HG03565 (cell line): ENCODE measurements around the gene RRBP1.
"Not testable (repeated sequence)": the region's sequence is repeated elsewhere in the genome, so short reads cannot be mapped to it uniquely, and the experiment has no call there.

Source experiments
- ATAC-seq: cut with Tn5 transposase; IDR thresholded peaks from one replicate; pipeline ENCODE4 v1.9.1; 2021; ENCODE audit warnings: mild to moderate bottlenecking, moderate library complexity; ENCODE audit not compliant: unreplicated experiment

Gene RRBP1

DNA sequence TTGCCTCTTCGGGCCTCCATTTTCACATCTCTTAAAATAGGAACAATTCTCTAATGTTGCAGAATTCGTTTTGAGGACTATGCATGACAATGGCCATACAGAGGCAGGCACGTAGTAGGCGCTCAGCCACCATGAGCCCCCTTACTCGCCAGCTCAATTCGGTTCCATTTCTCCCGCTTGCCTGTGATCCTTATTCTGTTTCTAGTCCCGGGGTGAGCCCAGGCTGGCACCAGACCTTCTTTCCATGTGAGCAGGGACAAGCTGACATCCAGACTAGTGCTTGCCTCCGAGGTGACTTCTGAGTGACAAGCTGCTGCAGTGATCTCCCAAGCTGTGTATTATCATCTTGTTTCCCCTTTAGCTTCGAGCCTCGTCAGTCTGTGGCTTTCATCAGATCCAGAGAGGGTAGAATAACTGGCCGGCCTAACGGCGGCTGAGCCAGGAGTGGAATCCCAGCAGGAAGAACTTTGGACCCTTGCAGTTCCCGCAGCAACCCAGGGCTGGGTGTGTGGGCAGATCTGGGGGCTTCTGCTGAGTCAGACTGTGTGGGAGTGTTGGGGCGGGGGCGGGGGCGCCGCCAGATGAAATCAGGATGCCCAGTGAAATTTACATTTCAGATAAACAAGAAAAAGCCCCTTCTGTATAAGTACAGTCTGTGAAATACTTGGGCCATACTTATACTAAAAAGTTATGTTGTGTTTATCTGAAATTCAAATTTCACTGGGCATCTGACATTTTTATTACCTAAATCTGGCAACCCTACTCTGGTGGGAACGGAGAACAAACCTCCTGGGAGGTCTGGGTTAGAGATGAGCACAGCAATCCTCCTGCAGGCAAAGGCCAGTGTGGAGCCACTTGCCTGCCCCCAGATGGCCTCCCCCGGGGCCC, 28.6 kb upstream of the RRBP1 start:
- ATAC-seq: no peak

DNA sequence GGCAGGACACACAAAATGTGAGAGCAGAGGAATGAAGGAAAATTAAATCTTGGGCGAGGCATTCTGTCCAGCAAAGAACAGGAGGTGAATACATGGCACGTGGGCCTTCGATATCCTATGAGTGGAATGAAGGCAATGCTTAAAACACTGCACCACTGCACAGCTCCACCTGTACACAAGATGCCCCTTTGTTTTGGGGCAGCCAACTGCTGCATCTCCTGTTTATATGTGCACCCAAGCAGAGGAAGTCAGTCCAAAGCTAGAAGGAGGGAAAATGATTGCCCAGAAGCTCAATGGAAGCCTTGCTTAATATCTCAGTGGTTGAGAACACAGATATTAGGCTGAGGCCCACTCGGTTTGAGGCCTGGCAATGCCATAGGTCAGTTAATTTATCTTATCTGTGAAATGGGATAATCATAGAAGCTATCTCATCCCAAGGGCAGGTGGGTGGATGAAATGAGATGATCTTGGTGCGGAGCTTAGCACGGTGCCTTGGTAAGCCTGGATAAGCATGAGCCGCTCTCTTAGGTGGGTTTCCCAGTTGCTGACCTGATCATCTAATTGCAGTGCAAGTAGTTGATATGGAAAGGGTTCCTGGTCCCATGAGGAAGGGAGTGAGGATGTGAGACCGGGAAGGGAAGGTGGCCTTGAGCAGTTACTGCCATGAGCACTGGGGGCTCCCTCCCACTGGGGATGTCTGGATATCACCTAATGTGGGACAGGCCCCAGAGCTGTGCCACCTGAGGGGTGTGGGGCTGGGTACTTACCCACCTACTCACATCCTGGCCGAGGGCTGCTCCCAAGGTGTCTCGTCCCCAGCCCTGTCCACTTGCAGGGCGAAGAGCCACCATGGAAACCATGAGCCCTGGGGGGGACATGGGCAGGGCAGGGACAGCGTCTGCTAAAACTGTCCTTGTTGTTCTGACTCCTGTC, 27.6 kb upstream of the RRBP1 start:
- ATAC-seq: no peak

- ATAC-seq: no peak
Measured at GRCh38 chr20:17708675-17709360, 26.8 kb upstream of the RRBP1 start.

DNA sequence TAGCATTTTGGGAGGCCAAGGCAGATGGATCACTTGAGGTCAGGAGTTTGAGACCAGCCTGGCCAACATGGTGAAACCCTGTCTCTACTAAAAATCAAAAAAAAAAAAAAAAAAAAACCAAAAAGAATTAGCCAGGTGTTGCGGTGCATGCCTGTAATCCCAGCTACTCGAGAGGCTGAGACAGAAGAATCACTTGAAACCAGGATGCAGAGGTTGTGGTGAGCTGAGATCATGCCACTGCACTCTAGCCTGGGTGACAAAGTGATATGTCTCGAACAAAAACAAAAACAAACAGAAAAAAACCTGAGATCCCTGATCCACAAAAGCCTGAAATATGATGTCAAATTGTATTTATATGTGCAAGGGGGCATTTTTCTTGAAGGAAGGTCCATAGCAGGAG, 25.9 kb upstream of the RRBP1 start:
- ATAC-seq: not testable (repeated sequence)

GRCh38 chr20:17706632-17707031, 24.6 kb upstream of the RRBP1 start:
- no peak for ATAC-seq

DNA sequence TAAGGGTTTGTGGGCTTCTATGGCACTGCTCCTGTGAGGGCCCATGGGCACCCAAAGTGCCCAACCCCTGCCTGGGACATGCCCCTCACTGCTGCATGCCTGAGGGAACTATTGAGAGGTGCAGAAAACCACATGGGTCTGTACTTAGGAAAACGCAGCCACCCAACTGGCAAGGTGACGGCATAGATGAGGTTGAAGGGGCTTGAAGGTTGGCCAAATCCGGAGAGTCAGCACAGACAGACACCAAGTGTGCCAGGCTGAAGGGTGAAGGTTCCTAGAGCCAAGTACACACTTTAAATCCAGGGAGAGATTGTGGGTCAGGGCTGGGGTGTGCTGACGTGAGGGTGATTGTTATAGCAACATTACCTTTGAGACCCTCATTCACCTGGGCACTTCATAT, 23.9 kb upstream of the RRBP1 start:
- no peak for ATAC-seq

GRCh38 chr20:17704589-17705317, 22.7 kb upstream of the RRBP1 start:
- ATAC-seq: no peak

GRCh38 chr20:17701826-17702225, 19.8 kb upstream of the RRBP1 start:
- no peak for ATAC-seq

DNA sequence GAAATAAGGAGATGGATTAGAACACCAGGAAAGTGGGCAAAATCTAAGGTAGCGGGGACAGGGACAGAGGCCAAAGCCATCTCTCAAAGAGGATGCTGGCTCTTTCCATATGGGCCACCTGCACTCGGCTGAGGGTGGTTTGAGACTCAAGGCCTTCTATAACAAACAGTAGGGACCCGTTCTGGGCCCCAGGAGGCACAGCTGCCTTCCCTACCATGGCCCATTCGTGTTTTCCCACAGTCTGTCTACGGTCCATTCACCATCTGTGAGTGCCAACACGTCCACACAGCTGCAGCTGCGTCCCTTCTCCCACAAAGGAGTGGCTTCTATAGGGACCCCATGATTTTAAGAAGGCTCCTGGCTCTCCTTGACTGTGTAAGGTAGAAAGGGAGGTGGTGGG, 18.6 kb upstream of the RRBP1 start:
- no peak for ATAC-seq

- ATAC-seq: no peak
Measured at GRCh38 chr20:17699931-17700351, 17.9 kb upstream of the RRBP1 start, which contains the start of gene BANF2. TSS of gene BANF2 (plus strand) at chr20:17699966. CDS start at chr20:17725026, 25,060 bp downstream.

DNA sequence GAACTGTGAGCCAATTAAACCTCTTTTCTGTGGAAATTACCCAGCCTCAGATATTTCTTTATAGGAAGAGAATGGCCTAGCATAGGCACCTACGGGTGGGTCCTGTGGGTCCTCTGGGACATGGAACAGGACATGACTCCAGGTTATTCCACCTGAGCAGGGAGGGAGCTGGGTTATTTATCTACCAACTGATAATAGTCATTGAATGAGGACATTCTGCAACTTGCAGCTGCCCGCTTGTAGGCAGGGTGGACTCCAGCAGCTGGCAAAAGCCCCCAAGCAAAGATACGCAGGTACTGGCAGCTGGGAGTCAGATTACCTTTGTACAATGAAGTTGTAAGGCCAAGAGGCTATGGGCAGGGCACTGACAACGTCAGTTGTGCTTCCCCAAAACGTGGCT, 16.3 kb upstream of the RRBP1 start:
- ATAC-seq: no peak

- ATAC-seq: no peak
Measured at GRCh38 chr20:17697171-17697570, 15.1 kb upstream of the RRBP1 start.

DNA sequence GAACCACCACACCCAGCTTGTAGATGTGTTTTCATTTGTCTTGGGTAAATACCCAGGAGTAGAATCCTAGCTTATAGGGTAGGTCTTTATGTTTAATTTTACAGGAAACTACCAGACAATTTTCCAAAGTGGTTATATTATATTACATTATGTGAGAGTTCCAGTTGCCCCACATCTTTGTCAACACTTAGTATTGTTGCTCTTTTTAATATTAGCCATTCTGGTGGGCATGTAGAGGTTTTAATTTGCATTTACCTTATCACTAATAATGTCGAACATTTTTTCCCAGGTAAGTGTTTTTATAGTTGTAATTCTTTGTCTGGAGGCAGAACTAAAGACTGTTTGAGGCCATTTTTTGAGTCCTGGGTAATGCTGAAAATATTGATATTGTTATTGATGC, 14.2 kb upstream of the RRBP1 start:
- ATAC-seq: no peak

GRCh38 chr20:17694767-17695166, 12.7 kb upstream of the RRBP1 start:
- ATAC-seq: no peak

DNA sequence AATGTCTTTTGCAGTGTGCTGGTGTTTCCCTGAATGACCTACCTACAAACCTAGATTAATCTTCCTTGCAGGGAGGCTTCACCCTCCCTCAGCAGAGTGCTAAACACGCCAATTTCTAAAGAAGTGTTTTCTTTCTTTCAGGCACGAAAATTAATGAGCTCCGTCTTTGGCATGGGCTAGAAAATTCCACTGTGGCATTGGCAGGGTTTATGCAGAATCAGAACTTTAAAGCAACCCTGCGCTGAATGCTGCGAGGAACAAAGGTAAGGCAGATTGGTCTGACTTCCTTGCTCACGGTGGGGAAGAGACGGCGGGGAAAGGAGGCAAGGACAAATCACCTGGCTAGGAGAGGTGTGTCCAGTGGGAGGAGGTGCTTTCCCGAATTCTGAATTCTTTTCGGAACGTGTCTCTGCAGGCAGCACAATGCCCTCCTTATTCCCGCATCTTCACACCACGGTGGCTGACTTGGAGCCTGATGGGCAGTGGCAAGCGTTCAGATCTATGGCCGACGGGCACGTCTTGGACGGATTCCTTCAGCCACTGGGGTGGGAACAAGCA, 11.5 kb upstream of the RRBP1 start:
- ATAC-seq: no peak

- ATAC-seq: no peak
Measured at GRCh38 chr20:17691758-17692157, 9.7 kb upstream of the RRBP1 start.

GRCh38 chr20:17690144-17690543, 8.1 kb upstream of the RRBP1 start:
- no peak for ATAC-seq

DNA sequence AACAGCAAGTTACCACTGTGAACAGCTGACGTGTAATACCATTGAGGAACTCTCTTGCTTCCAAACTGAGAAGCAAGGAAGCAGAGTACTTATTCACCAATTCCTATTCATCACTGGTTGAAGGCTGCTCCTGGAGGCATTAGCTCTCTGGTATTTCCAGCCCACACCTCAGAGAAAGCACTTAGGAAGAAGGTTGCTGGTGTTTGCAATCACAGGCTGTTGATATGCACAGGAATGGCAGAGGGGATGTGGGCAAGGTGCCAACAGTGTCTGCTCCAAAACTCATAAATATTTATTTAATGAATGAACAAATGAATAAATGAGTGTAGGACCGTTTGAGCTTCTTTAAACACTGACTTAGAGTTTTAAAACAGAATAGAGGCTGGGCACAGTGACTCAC, 6.9 kb upstream of the RRBP1 start:
- ATAC-seq: no peak

DNA sequence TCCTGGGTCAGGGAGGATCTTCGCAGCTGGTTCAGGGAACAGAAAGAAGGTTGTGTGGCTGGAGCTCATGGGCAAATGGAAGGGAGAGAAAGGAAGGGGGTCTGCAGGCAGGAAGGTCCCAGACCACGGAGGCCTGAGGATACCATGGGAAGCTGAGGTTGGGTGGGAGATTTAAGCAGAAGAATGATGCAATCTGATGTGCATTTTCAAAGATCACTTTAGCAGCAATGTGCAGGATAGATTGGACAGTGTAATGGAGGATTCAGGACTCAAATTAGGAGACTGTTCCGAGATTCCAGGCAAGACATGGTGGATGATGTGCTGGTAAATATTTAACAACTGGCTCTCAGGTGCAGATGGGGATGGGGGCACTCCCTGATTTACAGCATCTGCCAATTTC, 5.8 kb upstream of the RRBP1 start:
- ATAC-seq: no peak

GRCh38 chr20:17685168-17685567, 3.1 kb upstream of the RRBP1 start:
- ATAC-seq: no peak
